HG03432 (cell line): ENCODE measurements around the gene MRPL52.

Experiments
- ATAC-seq: cut with Tn5 transposase; IDR thresholded peaks from one replicate; pipeline ENCODE4 v1.9.1; 2021; ENCODE audit warnings: mild to moderate bottlenecking, moderate library complexity; ENCODE audit not compliant: unreplicated experiment

MRPL52 gene

GRCh38 chr14:22878271-22879246, 48.9 kb downstream of the MRPL52 start:
- no peak for ATAC-seq

DNA sequence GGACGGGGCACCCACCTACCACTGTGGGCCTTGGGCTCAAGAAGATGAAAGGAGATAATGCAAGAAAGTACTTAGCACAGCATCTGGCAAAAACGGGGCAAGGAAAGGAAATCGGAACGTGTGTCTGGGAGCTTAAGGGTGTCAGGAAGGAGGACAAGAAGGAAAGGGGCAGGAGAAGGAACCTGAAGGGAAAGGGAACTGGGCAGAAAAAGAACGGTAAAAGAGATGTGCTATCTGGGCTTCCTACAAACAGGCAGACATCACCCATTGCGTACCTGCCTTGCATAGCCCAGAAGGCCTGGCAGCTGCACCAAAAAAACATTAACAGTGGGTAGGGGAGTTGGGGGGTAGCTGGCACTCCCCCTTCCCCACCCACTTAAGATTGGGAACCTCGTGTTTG, 52.4 kb downstream of the MRPL52 start:
- ATAC-seq: no peak

DNA sequence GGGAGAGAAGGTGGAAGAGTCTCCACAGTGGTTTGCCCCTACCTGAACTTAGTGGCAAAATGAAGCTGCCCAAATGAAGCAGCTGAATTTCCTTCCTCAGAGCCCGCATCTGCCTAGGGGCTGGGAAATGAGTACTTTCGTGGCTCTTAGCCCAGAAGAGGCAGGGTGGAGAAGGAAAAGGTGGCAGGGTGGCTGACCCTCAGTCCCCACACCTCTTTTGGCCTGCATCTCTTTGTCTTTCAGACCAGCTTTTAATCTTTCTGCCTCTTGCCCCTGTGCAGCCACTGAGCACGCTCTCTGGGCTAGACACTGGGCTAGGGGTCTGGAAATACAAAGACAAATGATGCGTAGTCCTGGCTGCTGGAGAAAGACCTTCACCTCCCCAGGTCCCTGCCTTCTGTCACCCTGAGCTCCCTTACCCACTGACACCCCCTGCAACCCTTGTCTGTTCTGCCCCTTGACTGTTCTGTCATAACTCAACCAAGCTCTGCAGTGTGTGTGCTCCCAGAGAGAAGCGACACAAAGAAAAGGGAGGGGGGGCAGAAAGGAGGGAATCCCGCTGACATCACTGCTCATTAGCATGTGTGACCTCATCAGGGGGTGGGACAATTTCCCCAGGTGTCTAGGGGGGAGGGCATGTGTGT, 53.0 kb downstream of the MRPL52 start:
- no peak for ATAC-seq

DNA sequence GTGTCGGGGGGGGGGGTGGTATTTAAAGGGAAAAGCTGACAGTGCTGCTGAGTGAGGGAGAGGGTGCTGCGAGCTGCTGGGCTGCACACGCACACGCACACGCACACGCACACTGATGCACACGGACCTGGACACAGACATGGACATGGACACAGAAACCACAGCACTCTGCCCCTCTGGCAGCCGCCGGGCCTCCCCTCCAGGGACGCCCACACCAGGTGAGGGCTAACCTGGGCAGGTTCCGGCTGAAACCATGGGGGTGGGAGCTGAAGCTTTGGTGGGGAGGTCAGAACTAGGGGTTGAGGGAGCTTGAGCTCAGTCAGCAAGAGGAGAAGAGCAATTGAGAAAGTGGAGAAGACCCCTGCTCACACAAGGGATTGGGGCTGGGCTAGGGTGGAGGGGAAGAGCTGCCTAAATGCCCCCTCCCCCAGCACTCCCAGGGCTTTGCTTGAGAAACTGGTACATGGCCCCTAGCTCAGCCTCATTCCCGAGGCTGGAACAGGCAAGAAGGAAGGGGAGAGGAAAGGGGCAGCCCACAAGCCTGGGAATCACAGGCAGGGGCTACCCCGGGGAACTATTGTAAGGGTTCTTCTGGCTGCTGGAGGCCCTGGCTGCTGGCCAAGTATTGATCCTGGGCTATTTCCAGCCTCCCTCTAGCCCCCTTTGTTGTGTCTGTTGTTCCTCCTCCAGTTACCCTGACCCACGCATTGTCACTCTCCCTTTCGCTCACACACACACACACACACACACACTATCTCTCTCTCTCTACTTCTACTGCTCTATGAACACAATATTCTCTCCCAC, 53.7 kb downstream of the MRPL52 start, which contains the start of gene REM2:
REM2 (plus strand) TSS at position 50 of the 804 bp plus-strand sequence; CDS start at position 116, 66 bp downstream.
- no peak for ATAC-seq

DNA sequence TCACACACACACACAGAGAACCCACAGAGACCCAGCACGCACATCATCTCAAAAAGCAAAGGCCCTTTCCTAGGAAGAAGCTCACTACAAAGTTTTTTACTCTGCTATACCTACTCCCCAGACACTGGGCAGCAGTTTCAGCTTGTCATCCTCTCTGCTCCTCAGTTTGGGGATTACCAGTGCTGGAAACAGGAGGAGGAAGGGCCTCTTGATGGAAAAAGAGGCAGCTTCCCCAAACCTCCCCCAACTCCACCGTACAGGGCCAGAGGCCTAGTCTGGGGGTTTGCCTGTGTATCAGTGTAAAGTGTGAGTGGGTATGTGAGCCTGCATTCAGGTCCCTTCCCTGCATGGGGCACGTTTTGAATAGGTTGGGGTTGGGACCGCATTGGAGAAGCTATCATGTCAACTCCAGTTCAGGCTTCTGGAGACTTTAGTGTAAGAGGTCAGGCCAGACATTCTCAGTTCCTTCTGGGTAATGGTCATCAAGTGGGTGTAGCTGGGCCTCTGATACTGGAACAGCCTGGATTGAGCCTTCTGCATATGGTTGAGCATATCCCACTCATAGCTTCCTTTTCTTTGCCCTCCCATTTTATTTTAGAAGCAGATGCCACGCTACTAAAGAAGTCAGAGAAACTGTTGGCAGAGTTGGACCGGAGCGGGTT, 54.5 kb downstream of the MRPL52 start:
- no peak for ATAC-seq
